Cardiac muscle cell (in vitro differentiated cells and primary cell): ENCODE measurements around the gene SGCA. TPM values are rescaled to one million over a fixed set of nuclear protein-coding genes. Genes with fewer than 3 reads are reported as not detected.

Experiments used
- DNase-seq, 2 donors: peaks; one replicate each; pipeline versions ENCODE4 v3.0.0 to v3.0.0-alpha.2; 2010 to 2017; ENCODE audit warnings: low read depth in 1 of 2, low spot score in 1 of 2
- H3K27ac ChIP-seq: fragments of 200-600 bp; sonication (generic); 2 replicates; pipeline ENCODE4 v1.5.1; 2016
- H3K27me3 ChIP-seq: fragments of 200-600 bp; sonication (generic); 2 replicates; pipeline ENCODE4 v1.6.0; 2016; ENCODE audit warnings: control low read depth
- H3K36me3 ChIP-seq: fragments of 200-600 bp; sonication (generic); 2 replicates; pipeline ENCODE4 v1.5.1; 2016; ENCODE audit warnings: control low read depth
- H3K4me1 ChIP-seq: fragments of 200-600 bp; sonication (generic); 2 replicates; pipeline ENCODE4 v1.8.1; 2017; ENCODE audit warnings: low read depth, mild to moderate bottlenecking, mixed run types
- H3K4me3 ChIP-seq: fragments of 200-600 bp; sonication (generic); 2 replicates; pipeline ENCODE4 v1.5.1; 2016; ENCODE audit warnings: mild to moderate bottlenecking
- H3K9me3 ChIP-seq: fragments of 200-600 bp; sonication (generic); 2 replicates; pipeline ENCODE4 v1.5.1; 2017; ENCODE audit warnings: low read depth, mild to moderate bottlenecking, control low read depth
- CTCF ChIP-seq: IDR thresholded peaks from 2 replicates; pipeline ENCODE4 v1.5.1; 2012; ENCODE audit warnings: low read depth, mild to moderate bottlenecking, low read length
- polyA plus RNA-seq: library from polyadenylated mRNA; unstranded; fragments of >200 nt; fragmentation: Nextera tagmentation; extraction: Ambion mirVana; gene quantifications from 2 replicates; pipeline ENCODE4 v1.2.1, GENCODE V29; 2016
- total RNA-seq: library from RNA; depleted of rRNA; stranded (reverse); fragments of >200 nt; gene quantifications from 2 replicates; pipeline ENCODE4 v1.2.3, GENCODE V29; 2016

Gene SGCA
- total and polyA plus RNA-seq, 2 experiments from 2014 or later: 63.3 to 69.9 TPM

DNA sequence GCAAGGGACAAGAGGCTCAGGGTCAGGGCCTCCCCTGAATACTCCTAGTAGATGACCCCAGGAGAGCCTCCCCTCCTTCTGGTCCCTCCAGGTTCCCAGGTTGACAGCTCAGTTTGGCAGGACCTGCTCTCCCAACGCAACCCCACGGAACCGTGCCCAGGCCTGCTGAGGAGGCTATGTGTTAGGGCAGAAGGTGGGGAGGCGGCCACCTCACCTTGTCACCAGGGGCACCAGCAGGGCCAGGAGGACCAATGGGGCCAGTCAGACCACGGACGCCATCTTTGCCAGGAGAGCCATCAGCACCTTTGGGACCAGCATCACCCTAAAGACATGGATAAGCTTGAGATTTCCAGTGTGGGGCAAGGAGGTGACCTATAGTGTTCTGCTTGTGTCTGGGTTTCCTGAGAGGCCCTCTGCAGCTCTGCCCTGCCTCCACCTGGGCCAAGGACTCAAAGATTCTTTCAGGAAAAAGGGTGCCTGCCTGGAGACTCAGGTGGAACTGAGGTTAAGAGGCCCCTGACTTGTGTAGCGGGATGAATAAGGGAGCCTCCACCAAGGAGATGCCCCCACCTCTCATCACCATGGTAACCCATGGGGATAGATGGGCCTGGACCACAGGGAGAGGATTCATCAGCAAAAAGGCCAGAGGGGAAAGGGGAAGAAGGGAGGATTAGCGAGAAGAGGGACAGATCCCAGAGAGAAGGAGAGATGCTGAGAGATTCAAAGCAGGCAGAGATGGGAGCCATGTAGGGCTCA is 25.0 kb downstream of the SGCA start:
- H3K4me3 ChIP-seq: no peak overlapping the region
- H3K27me3 ChIP-seq: no peaks in the 10 kb centered on the region
- H3K27ac ChIP-seq: no peak overlapping the region
- no peaks in the 10 kb centered on the region for H3K9me3 ChIP-seq
- TF ChIP-seq CTCF: no peak
- H3K4me1 ChIP-seq: no peaks in the 10 kb centered on the region
- DNase-seq: peak in 1 of 2 donors; percentile 57
- H3K36me3 ChIP-seq: peaks cover 53% of the 10 kb centered on the region

DNA sequence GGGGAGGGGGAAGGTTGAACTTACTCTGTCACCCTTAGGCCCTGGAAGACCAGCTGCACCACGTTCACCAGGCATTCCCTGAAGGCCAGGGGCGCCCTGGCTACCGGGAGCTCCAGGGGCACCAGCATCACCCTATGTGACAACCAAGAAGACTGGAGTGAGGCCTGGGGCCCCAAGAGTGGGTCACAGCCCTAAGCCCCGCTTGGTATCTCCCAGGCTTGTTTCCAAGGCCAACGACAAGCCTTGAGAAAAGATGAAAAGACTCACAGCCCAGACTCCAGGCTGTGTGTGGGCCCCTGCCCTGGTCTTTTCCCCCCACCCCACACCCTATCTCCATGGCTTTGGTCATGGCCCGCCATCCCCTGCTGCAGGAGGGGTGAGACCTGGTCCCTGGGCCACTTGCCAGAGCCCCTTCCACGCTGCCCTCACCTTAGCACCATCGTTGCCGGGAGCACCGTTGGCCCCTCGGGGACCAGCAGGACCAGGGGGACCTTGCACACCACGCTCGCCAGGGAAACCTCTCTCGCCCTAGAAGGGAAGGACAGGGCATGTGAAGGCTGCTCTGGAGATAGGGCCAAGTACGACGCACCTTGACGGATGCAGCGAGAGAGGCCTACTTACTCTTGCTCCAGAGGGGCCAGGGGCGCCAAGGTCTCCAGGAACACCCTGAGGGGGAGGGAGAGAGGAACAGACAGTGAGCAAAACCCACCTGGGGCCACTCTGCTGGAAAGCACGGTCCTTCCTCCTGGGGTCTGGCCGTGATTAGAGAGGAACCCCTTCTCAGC is 25.7 kb downstream of the SGCA start:
- peak in 1 of 2 donors; percentile 42 for DNase-seq
- no peaks in the 10 kb centered on the region for H3K9me3 ChIP-seq
- H3K27ac ChIP-seq: no peak overlapping the region
- no peak for TF ChIP-seq CTCF
- no peaks in the 10 kb centered on the region for H3K27me3 ChIP-seq
- no peaks in the 10 kb centered on the region for H3K4me1 ChIP-seq
- H3K36me3 ChIP-seq: peaks cover 46% of the 10 kb centered on the region
- H3K4me3 ChIP-seq: no peak overlapping the region

GRCh38 chr17:50192144-50192617 is 26.4 kb downstream of the SGCA start:
- no peak for TF ChIP-seq CTCF
- Histone ChIP-seq H3K4me3 (no peak overlapping the region), H3K27ac (no peak overlapping the region), H3K36me3 (peaks cover 44% of the 10 kb centered on the region), H3K27me3 (no peaks in the 10 kb centered on the region), H3K9me3 (no peaks in the 10 kb centered on the region), H3K4me1 (no peaks in the 10 kb centered on the region)
- DNase-seq: peak in 1 of 2 donors; percentile 40

GRCh38 chr17:50192618-50193291 is 26.9 kb downstream of the SGCA start:
- Histone ChIP-seq H3K27ac (no peak overlapping the region), H3K27me3 (no peaks in the 10 kb centered on the region), H3K4me3 (no peak overlapping the region), H3K36me3 (peaks cover 48% of the 10 kb centered on the region), H3K9me3 (no peaks in the 10 kb centered on the region), H3K4me1 (no peaks in the 10 kb centered on the region)
- no peak for TF ChIP-seq CTCF
- no peak for DNase-seq

DNA sequence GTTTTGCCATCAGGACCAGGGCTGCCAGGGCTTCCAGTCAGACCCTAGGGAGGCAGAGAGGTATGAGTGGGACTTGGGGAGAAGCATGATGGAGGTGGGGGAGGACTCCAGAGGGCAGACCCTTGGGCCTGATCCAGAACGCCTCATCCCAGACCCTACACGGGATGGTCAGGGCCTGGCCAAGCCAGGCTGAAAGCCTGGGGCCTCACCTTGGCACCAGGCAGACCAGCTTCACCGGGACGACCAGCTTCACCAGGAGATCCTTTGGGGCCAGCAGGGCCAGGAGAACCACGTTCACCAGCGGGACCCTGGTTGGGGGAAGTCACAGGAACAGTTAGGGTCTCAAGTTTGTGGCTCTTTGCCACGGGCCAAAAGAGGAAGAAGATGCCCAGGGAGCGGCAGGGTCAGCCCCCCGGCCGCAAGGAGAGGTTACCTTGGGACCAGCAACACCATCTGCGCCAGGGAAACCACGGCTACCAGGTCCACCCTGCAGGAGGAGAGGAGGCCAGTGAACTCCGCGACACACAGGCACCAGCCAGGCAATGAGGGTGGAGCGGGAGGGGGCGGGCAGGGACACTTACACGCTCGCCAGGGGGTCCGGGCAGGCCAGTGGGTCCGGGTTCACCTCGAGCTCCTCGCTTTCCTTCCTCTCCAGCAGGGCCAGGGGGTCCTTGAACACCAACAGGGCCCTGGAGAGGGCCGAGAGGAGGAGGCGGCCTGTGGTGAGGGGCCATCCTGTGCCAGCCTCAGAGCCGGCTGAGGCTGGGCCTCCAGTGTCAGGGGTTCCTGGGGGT is 28.5 kb downstream of the SGCA start:
- peak in 1 of 2 donors; percentile 50 for DNase-seq
- H3K27ac ChIP-seq: no peak overlapping the region
- H3K9me3 ChIP-seq: no peaks in the 10 kb centered on the region
- no peaks in the 10 kb centered on the region for H3K27me3 ChIP-seq
- no peak overlapping the region for H3K4me3 ChIP-seq
- peaks cover 49% of the 10 kb centered on the region for H3K36me3 ChIP-seq
- H3K4me1 ChIP-seq: peaks cover 8% of the 10 kb centered on the region
- TF ChIP-seq CTCF: no peak
